ENCODE results near the gene XXYLT1. TPM values are rescaled to one million over a fixed set of nuclear protein-coding genes. Genes with fewer than 3 reads are reported as not detected.

Gene XXYLT1
- polyA plus RNA-seq, 4 donors = 0.81 to 11.7 (median 4.6) TPM

DNA sequence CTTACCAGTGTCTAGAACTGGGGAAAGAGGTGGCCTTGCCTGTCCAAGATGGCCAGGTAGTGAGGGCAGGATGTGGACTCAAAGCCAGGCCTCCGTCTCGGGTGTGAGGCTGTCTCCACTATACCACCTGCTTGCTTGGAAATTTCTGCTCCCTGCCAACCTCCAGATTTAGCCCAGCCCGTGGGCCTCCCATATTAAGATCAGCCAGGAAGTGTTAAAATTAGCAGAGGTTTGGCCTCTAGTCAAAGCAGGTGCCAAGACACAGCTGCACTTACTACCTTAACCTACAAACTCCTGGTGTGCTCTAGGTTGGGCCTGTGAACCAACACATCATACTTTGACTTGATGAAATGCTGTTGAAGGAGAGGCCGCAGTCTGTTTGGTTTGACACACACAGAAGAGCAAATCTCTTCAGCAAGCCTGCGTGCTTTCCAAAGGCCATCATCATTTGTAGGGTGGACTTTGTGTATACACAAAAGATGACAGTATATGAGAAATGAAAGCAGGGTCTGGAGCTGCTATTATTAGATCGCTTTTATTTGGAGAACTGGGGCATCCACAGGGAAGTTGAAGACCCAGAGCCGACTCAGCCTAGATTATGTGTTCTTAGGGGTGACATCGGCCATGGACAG, 206.5 kb downstream of the XXYLT1 start:
- Histone ChIP-seq H3K27ac (ENCODE audit: low read depth in 1 of 3, low read length in 2 of 3) (peak overlapping the region in 1 of 3 donors; percentile 30), H3K27me3 (ENCODE audit: control insufficient read depth in 3 of 3, insufficient read depth in 3 of 3, low read length in 3 of 3) (no peaks in the 10 kb centered on the region), H3K4me1 (ENCODE audit: control insufficient read depth in 3 of 3, insufficient read depth in 2 of 3, low read depth in 1 of 3, low read length in 2 of 3) (peaks cover 0 to 27% (median 0%) of the 10 kb centered on the region in 3 donors), H3K36me3 (ENCODE audit: control insufficient read depth in 3 of 3, insufficient read depth in 2 of 3, low read depth in 1 of 3, low read length in 3 of 3) (peaks cover 0 to 11% (median 2%) of the 10 kb centered on the region in 3 donors), H3K9me3 (ENCODE audit: control insufficient read depth in 2 of 2, insufficient read depth in 1 of 2, low read depth in 1 of 2, low read length in 1 of 2) (no peaks in the 10 kb centered on the region), H3K4me3 (ENCODE audit: low read depth in 1 of 3, low read length in 3 of 3) (no peak overlapping the region)
- WGBS, 3 donors = 46 to 49% (median 48%) methylated on average over 8 of the region's 8 CpGs
- no peak for FAIRE-seq
- no peak for DNase-seq

- 54 to 73% (median 64%) methylated on average over 9 of the region's 9 CpGs for WGBS, 3 donors
- Histone ChIP-seq H3K4me3 (ENCODE audit: low read depth in 1 of 3, low read length in 3 of 3) (no peak overlapping the region), H3K36me3 (ENCODE audit: control insufficient read depth in 3 of 3, insufficient read depth in 2 of 3, low read depth in 1 of 3, low read length in 3 of 3) (peaks cover 0 to 6% (median 0%) of the 10 kb centered on the region in 3 donors), H3K27me3 (ENCODE audit: control insufficient read depth in 3 of 3, insufficient read depth in 3 of 3, low read length in 3 of 3) (no peaks in the 10 kb centered on the region), H3K4me1 (ENCODE audit: control insufficient read depth in 3 of 3, insufficient read depth in 2 of 3, low read depth in 1 of 3, low read length in 2 of 3) (peaks cover 0 to 28% (median 0%) of the 10 kb centered on the region in 3 donors), H3K27ac (ENCODE audit: low read depth in 1 of 3, low read length in 2 of 3) (peak overlapping the region in 1 of 3 donors; percentile 30), H3K9me3 (ENCODE audit: control insufficient read depth in 2 of 2, insufficient read depth in 1 of 2, low read depth in 1 of 2, low read length in 1 of 2) (no peaks in the 10 kb centered on the region)
- FAIRE-seq (no peak), DNase-seq (peak; percentile 59 to 79)
These were observed 207.3 kb downstream of the XXYLT1 start for GRCh38 chr3:195063581-195064193.

GRCh38 chr3:195062866-195063540, 208.0 kb downstream of the XXYLT1 start:
- Histone ChIP-seq H3K9me3 (ENCODE audit: control insufficient read depth in 2 of 2, insufficient read depth in 1 of 2, low read depth in 1 of 2, low read length in 1 of 2) (no peaks in the 10 kb centered on the region), H3K4me1 (ENCODE audit: control insufficient read depth in 3 of 3, insufficient read depth in 2 of 3, low read depth in 1 of 3, low read length in 2 of 3) (peaks cover 0 to 30% (median 0%) of the 10 kb centered on the region in 3 donors), H3K4me3 (ENCODE audit: low read depth in 1 of 3, low read length in 3 of 3) (no peak overlapping the region), H3K27me3 (ENCODE audit: control insufficient read depth in 3 of 3, insufficient read depth in 3 of 3, low read length in 3 of 3) (no peaks in the 10 kb centered on the region), H3K27ac (ENCODE audit: low read depth in 1 of 3, low read length in 2 of 3) (peak overlapping the region in 1 of 3 donors; percentile 25), H3K36me3 (ENCODE audit: control insufficient read depth in 3 of 3, insufficient read depth in 2 of 3, low read depth in 1 of 3, low read length in 3 of 3) (no peaks in the 10 kb centered on the region)
- FAIRE-seq (no peak), DNase-seq (no peak)
- WGBS, 3 donors = 88 to 90% (median 89%) methylated on average over 20 of the region's 20 CpGs

GRCh38 chr3:195061756-195062655, 209.0 kb downstream of the XXYLT1 start:
- peaks cover 0 to 30% (median 0%) of the 10 kb centered on the region in 3 donors for H3K4me1 ChIP-seq (ENCODE audit: control insufficient read depth in 3 of 3, insufficient read depth in 2 of 3, low read depth in 1 of 3, low read length in 2 of 3)
- no peaks in the 10 kb centered on the region for H3K9me3 ChIP-seq (ENCODE audit: control insufficient read depth in 2 of 2, insufficient read depth in 1 of 2, low read depth in 1 of 2, low read length in 1 of 2)
- no peaks in the 10 kb centered on the region for H3K27me3 ChIP-seq (ENCODE audit: control insufficient read depth in 3 of 3, insufficient read depth in 3 of 3, low read length in 3 of 3)
- DNase-seq = no peak
- H3K27ac ChIP-seq (ENCODE audit: low read depth in 1 of 3, low read length in 2 of 3) = no peak overlapping the region
- WGBS, 3 donors = 91 to 94% (median 92%) methylated on average over 36 of the region's 36 CpGs
- FAIRE-seq = no peak
- H3K36me3 ChIP-seq (ENCODE audit: control insufficient read depth in 3 of 3, insufficient read depth in 2 of 3, low read depth in 1 of 3, low read length in 3 of 3) = no peaks in the 10 kb centered on the region
- no peak overlapping the region for H3K4me3 ChIP-seq (ENCODE audit: low read depth in 1 of 3, low read length in 3 of 3)

- whole genome bisulfite sequencing, 3 donors = 92% methylated on average over 14 to 18 of the region's 18 CpGs
- FAIRE-seq = no peak
- Histone ChIP-seq H3K4me1 (ENCODE audit: control insufficient read depth in 3 of 3, insufficient read depth in 2 of 3, low read depth in 1 of 3, low read length in 2 of 3) (peaks cover 0 to 30% (median 0%) of the 10 kb centered on the region in 3 donors), H3K27me3 (ENCODE audit: control insufficient read depth in 3 of 3, insufficient read depth in 3 of 3, low read length in 3 of 3) (no peaks in the 10 kb centered on the region), H3K27ac (ENCODE audit: low read depth in 1 of 3, low read length in 2 of 3) (no peak overlapping the region), H3K36me3 (ENCODE audit: control insufficient read depth in 3 of 3, insufficient read depth in 2 of 3, low read depth in 1 of 3, low read length in 3 of 3) (no peaks in the 10 kb centered on the region), H3K4me3 (ENCODE audit: low read depth in 1 of 3, low read length in 3 of 3) (no peak overlapping the region), H3K9me3 (ENCODE audit: control insufficient read depth in 2 of 2, insufficient read depth in 1 of 2, low read depth in 1 of 2, low read length in 1 of 2) (no peaks in the 10 kb centered on the region)
- DNase-seq = no peak
These were observed 210.2 kb downstream of the XXYLT1 start for GRCh38 chr3:195060531-195061291.

- H3K9me3 ChIP-seq (ENCODE audit: control insufficient read depth in 2 of 2, insufficient read depth in 1 of 2, low read depth in 1 of 2, low read length in 1 of 2) = no peaks in the 10 kb centered on the region
- no peak for FAIRE-seq
- H3K27ac ChIP-seq (ENCODE audit: low read depth in 1 of 3, low read length in 2 of 3) = no peak overlapping the region
- no peaks in the 10 kb centered on the region for H3K27me3 ChIP-seq (ENCODE audit: control insufficient read depth in 3 of 3, insufficient read depth in 3 of 3, low read length in 3 of 3)
- 64 to 84% (median 71%) methylated on average over 3 of the region's 3 CpGs for WGBS, 3 donors
- no peak for DNase-seq
- peaks cover 0 to 30% (median 0%) of the 10 kb centered on the region in 3 donors for H3K4me1 ChIP-seq (ENCODE audit: control insufficient read depth in 3 of 3, insufficient read depth in 2 of 3, low read depth in 1 of 3, low read length in 2 of 3)
- no peak overlapping the region for H3K4me3 ChIP-seq (ENCODE audit: low read depth in 1 of 3, low read length in 3 of 3)
- H3K36me3 ChIP-seq (ENCODE audit: control insufficient read depth in 3 of 3, insufficient read depth in 2 of 3, low read depth in 1 of 3, low read length in 3 of 3) = no peaks in the 10 kb centered on the region
These were observed 210.8 kb downstream of the XXYLT1 start for GRCh38 chr3:195060217-195060481.

- Histone ChIP-seq H3K27ac (ENCODE audit: low read depth in 1 of 3, low read length in 2 of 3) (no peak overlapping the region), H3K4me1 (ENCODE audit: control insufficient read depth in 3 of 3, insufficient read depth in 2 of 3, low read depth in 1 of 3, low read length in 2 of 3) (peaks cover 0 to 29% (median 0%) of the 10 kb centered on the region in 3 donors), H3K4me3 (ENCODE audit: low read depth in 1 of 3, low read length in 3 of 3) (no peak overlapping the region), H3K27me3 (ENCODE audit: control insufficient read depth in 3 of 3, insufficient read depth in 3 of 3, low read length in 3 of 3) (no peaks in the 10 kb centered on the region), H3K9me3 (ENCODE audit: control insufficient read depth in 2 of 2, insufficient read depth in 1 of 2, low read depth in 1 of 2, low read length in 1 of 2) (no peaks in the 10 kb centered on the region), H3K36me3 (ENCODE audit: control insufficient read depth in 3 of 3, insufficient read depth in 2 of 3, low read depth in 1 of 3, low read length in 3 of 3) (no peaks in the 10 kb centered on the region)
- FAIRE-seq (no peak), DNase-seq (peak; percentile 70 to 73)
- 60 to 84% (median 71%) methylated on average over 22 of the region's 22 CpGs for WGBS, 3 donors
These were observed 211.3 kb downstream of the XXYLT1 start for GRCh38 chr3:195059471-195060216.

Data from small intestine (tissue), 7 donors.